HepG2 (cell line): ENCODE results near the gene SRSF2. TPM values are rescaled to one million over a fixed set of nuclear protein-coding genes. Genes with fewer than 3 reads are reported as not detected.

Experiments
- AGO1 ChIP-seq: fragments of 200-400 bp; formaldehyde crosslinking; IDR thresholded peaks from 2 replicates; pipeline ENCODE4 v1.6.1; 2017; ENCODE audit warnings: mild to moderate bottlenecking, low read depth, low read length, moderate library complexity; ENCODE audit not compliant: poor library complexity, severe bottlenecking
- HHEX ChIP-seq: IDR thresholded peaks from 2 replicates; pipeline ENCODE4 v1.6.1; 2016; ENCODE audit warnings: control low read depth
- HNF4G ChIP-seq, 2 experiments: sonication (generic) in 1 of 2; formaldehyde crosslinking in 1 of 2; IDR thresholded peaks; 2 replicates each; pipeline versions ENCODE4 v1.4.0 to v1.6.1; 2011 to 2020; ENCODE audit warnings: borderline replicate concordance in 2 of 2, low read depth in 2 of 2, mild to moderate bottlenecking in 2 of 2, low read length in 1 of 2, missing genetic modification reagents in 1 of 2, moderate library complexity in 1 of 2
- JUNB ChIP-seq: sonication (generic); formaldehyde crosslinking; IDR thresholded peaks from 2 replicates; pipeline ENCODE4 v1.8.0; 2022; ENCODE audit warnings: missing genetic modification reagents, mild to moderate bottlenecking, borderline replicate concordance
- KAT7 ChIP-seq: IDR thresholded peaks from 2 replicates; pipeline ENCODE4 v1.6.1; 2018; ENCODE audit warnings: borderline replicate concordance, missing compliant biosample characterization
- KLF13 ChIP-seq: sonication (generic); formaldehyde crosslinking; IDR thresholded peaks from 2 replicates; pipeline ENCODE4 v1.4.0; 2020; ENCODE audit warnings: mild to moderate bottlenecking, missing genetic modification reagents
- MTF2 ChIP-seq: sonication (generic); formaldehyde crosslinking; IDR thresholded peaks from 2 replicates; pipeline ENCODE4 v1.5.0; 2020; ENCODE audit warnings: missing genetic modification reagents, borderline replicate concordance
- MXD4 ChIP-seq: IDR thresholded peaks from 2 replicates; pipeline ENCODE4 v1.6.1; 2016; ENCODE audit warnings: mild to moderate bottlenecking, missing biosample characterization, missing genetic modification reagents
- NFIC ChIP-seq: IDR thresholded peaks from 2 replicates; pipeline ENCODE4 v1.6.1; 2012; ENCODE audit warnings: mild to moderate bottlenecking, low read length, inconsistent platforms
- NFYB ChIP-seq: sonication (generic); formaldehyde crosslinking; IDR thresholded peaks from 2 replicates; pipeline ENCODE4 v1.4.0; 2020; ENCODE audit warnings: missing genetic modification reagents
- NRL ChIP-seq: sonication (generic); formaldehyde crosslinking; IDR thresholded peaks from 2 replicates; pipeline ENCODE4 v1.5.0; 2020; ENCODE audit warnings: missing genetic modification reagents, mild to moderate bottlenecking, moderate library complexity, borderline replicate concordance
- PPARG ChIP-seq: conservative IDR thresholded peaks from 2 replicates; pipeline ENCODE4 v1.6.1; 2016; ENCODE audit warnings: missing biosample characterization, missing genetic modification reagents
- REPIN1 ChIP-seq: sonication (generic); formaldehyde crosslinking; IDR thresholded peaks from 2 replicates; pipeline ENCODE4 v1.8.0; 2022; ENCODE audit warnings: missing genetic modification reagents, low read depth, mild to moderate bottlenecking, borderline replicate concordance
- SAFB2 ChIP-seq: sonication (generic); formaldehyde crosslinking; IDR thresholded peaks from 2 replicates; pipeline ENCODE4 v1.5.1; 2020; ENCODE audit warnings: missing genetic modification reagents, low read depth, mild to moderate bottlenecking, borderline replicate concordance
- SPEN ChIP-seq: sonication (generic); formaldehyde crosslinking; IDR thresholded peaks from 2 replicates; pipeline ENCODE4 v1.5.1; 2020; ENCODE audit warnings: low read depth, mild to moderate bottlenecking, missing genetic modification reagents
- XBP1 ChIP-seq: sonication (generic); formaldehyde crosslinking; IDR thresholded peaks from 2 replicates; pipeline ENCODE4 v1.5.0; 2020; ENCODE audit warnings: missing genetic modification reagents
- ZFX ChIP-seq: sonication (generic); formaldehyde crosslinking; IDR thresholded peaks from 2 replicates; pipeline ENCODE4 v1.4.0; 2020; ENCODE audit warnings: mild to moderate bottlenecking, low read depth, missing genetic modification reagents, moderate library complexity
- ZNF382 ChIP-seq: sonication (generic); formaldehyde crosslinking; IDR thresholded peaks from 2 replicates; pipeline ENCODE4 v1.5.0; 2020; ENCODE audit warnings: missing genetic modification reagents, mild to moderate bottlenecking, borderline replicate concordance
- ZNF431 ChIP-seq: sonication (generic); formaldehyde crosslinking; IDR thresholded peaks from 2 replicates; pipeline ENCODE4 v1.9.0; 2022; ENCODE audit warnings: missing genetic modification reagents, low read depth, mild to moderate bottlenecking, borderline replicate concordance
- ZNF446 ChIP-seq: sonication (generic); formaldehyde crosslinking; IDR thresholded peaks from 2 replicates; pipeline ENCODE4 v1.5.0; 2020; ENCODE audit warnings: mild to moderate bottlenecking, missing genetic modification reagents
- ZNF557 ChIP-seq: sonication (generic); formaldehyde crosslinking; IDR thresholded peaks from 2 replicates; pipeline ENCODE4 v1.4.0; 2020; ENCODE audit warnings: missing genetic modification reagents
- ZNF564 ChIP-seq: sonication (generic); formaldehyde crosslinking; IDR thresholded peaks from 2 replicates; pipeline ENCODE4 v1.8.1; 2023; ENCODE audit warnings: mild to moderate bottlenecking, missing genetic modification reagents
- ZNF569 ChIP-seq: sonication (generic); formaldehyde crosslinking; IDR thresholded peaks from 2 replicates; pipeline ENCODE4 v1.5.0; 2020; ENCODE audit warnings: mild to moderate bottlenecking, missing genetic modification reagents, moderate library complexity, borderline replicate concordance
- ZNF713 ChIP-seq: sonication (generic); formaldehyde crosslinking; IDR thresholded peaks from 2 replicates; pipeline ENCODE4 v1.4.0; 2020; ENCODE audit warnings: mild to moderate bottlenecking, missing genetic modification reagents
- ZNF747 ChIP-seq: sonication (generic); formaldehyde crosslinking; IDR thresholded peaks from 2 replicates; pipeline ENCODE4 v1.8.1; 2023; ENCODE audit warnings: missing genetic modification reagents, mild to moderate bottlenecking, borderline replicate concordance
- polyA plus RNA-seq, 8 experiments: library from polyadenylated mRNA; depleted of rRNA in 3 of 8; stranded (reverse) in 7 of 8; unstranded in 1 of 8; fragments of >200 nt; fragmentation: Illumina TruSeq in 4 of 8; extraction: Trizol in 4 of 8; gene quantifications; 2 replicates each; pipeline versions ENCODE4 v1.2.1 to v1.2.3, GENCODE V29; 2011 to 2016; ENCODE audit warnings: low read depth in 4 of 8, missing spikeins in 1 of 8, mixed read lengths in 1 of 8; ENCODE audit not compliant: insufficient read depth in 1 of 8
- total RNA-seq, 5 experiments: library from RNA; depleted of rRNA; stranded (reverse); fragments of >200 nt; fragmentation: Illumina TruSeq; extraction: Trizol; gene quantifications; 2 replicates each; pipeline ENCODE4 v1.2.3, GENCODE V29; 2016; ENCODE audit warnings: low read depth in 1 of 5
- TF ChIP-seq, protein P1 (sequence below): sonication (generic); formaldehyde crosslinking; IDR thresholded peaks from 2 replicates; pipeline ENCODE4 v1.8.1; 2022; ENCODE audit warnings: mild to moderate bottlenecking, missing genetic modification reagents
- TF ChIP-seq, protein P2 (sequence below): sonication (generic); formaldehyde crosslinking; IDR thresholded peaks from 2 replicates; pipeline ENCODE4 v1.8.1; 2023; ENCODE audit warnings: mild to moderate bottlenecking, inconsistent platforms, moderate library complexity, missing genetic modification reagents, borderline replicate concordance
- TF ChIP-seq, protein P3 (sequence below): sonication (generic); formaldehyde crosslinking; IDR thresholded peaks from 2 replicates; pipeline ENCODE4 v1.8.1; 2023; ENCODE audit warnings: mild to moderate bottlenecking, missing genetic modification reagents

Gene SRSF2
- total and polyA plus RNA-seq, 2 of the 13 experiments (the other 11 are each of a cell fraction or from before 2014, with no cell fraction given): 306 to 319 TPM

DNA sequence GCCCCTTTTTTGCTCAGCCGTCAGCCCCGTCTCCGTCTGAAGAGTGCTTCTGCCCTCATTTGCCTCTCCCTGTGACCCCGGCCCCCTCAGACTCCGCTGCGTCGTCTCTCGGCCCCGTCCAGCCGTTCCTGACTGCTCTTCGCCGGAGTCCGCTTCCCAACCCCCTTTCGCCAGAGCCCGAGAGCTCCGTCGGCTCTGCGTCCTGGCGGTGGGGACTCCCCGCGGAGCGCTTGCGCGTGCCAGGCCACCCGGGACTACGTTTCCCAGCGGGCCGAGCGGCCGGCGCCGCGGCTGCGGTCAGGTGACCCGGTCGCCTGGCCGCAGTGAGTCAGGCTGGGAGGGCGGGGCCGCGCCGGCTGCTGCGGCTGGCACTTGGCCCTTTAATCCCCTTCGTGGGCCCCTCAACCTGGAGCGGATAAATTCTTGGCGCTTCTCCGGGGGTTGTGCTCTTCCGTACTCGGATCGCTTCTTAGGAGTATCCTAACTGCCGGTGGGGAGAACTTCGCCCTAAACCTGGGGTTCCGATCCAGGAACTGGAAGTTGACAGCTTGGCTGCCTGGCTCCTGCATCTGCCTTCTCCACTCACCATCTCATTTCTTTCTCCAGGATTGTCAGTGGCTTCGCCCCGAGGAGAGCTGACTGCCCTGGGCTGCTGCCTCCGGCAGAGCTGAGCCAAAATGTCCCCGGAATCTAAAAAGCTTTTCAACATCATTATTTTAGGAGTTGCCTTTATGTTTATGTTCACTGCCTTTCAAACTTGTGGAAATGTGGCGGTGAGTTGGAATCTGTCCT lies 741 bp upstream of the SRSF2 start, which contains the start of gene MFSD11 (continued):
- TF ChIP-seq ZNF431 (no peak), REPIN1 (CRISPR knock-in tag) (no peak), KLF13 (CRISPR knock-in tag) (no peak), JUNB (CRISPR knock-in tag) (no peak; the same call in 1 of the 2 replicates), NFIC (no peak), XBP1 (CRISPR knock-in tag) (no peak), AGO1 (peak; percentile 80), KAT7 (CRISPR knock-in tag) (no peak; the same call in 1 of the 2 replicates), ZFX (peak; percentile 51; the same call in 1 of the 2 replicates), HHEX (CRISPR knock-in tag) (no peak), ZNF382 (CRISPR knock-in tag) (no peak), NFYB (CRISPR knock-in tag) (no peak), ZNF446 (CRISPR knock-in tag) (peak; percentile 83; the same call in 1 of the 2 replicates), MXD4 (CRISPR knock-in tag) (peak; percentile 77; the same call in 1 of the 2 replicates), PPARG (peak; percentile 58), ZNF747 (no peak; the same call in 1 of the 2 replicates), SAFB2 (no peak), MTF2 (no peak), HNF4G (IDR thresholded peaks at IDR 0.05; ENCODE audit: borderline replicate concordance, low read depth, low read length) (no peak), HNF4G (CRISPR knock-in tag; IDR thresholded peaks at IDR 0.05; ENCODE audit: borderline replicate concordance, low read depth) (peak; percentile 65; the same call in 1 of the 2 replicates), ZNF713 (CRISPR knock-in tag) (no peak), NRL (no peak), ZNF557 (CRISPR knock-in tag) (no peak), ZNF564 (CRISPR knock-in tag) (no peak), SPEN (CRISPR knock-in tag) (peak; percentile 46), ZNF569 (CRISPR knock-in tag) (no peak)
- TF ChIP-seq, protein P1, sequence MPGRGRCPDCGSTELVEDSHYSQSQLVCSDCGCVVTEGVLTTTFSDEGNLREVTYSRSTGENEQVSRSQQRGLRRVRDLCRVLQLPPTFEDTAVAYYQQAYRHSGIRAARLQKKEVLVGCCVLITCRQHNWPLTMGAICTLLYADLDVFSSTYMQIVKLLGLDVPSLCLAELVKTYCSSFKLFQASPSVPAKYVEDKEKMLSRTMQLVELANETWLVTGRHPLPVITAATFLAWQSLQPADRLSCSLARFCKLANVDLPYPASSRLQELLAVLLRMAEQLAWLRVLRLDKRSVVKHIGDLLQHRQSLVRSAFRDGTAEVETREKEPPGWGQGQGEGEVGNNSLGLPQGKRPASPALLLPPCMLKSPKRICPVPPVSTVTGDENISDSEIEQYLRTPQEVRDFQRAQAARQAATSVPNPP (CRISPR knock-in tag): no peak
- TF ChIP-seq, protein P2, sequence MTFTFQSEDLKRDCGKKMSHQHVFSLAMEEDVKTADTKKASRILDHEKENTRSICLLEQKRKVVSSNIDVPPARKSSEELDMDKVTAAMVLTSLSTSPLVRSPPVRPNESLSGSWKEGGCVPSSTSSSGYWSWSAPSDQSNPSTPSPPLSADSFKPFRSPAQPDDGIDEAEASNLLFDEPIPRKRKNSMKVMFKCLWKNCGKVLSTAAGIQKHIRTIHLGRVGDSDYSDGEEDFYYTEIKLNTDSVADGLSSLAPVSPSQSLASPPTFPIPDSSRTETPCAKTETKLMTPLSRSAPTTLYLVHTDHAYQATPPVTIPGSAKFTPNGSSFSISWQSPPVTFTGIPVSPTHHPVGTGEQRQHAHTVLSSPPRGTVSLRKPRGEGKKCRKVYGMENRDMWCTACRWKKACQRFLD: no peak; the same call in 1 of the 2 replicates
- TF ChIP-seq, protein P3, sequence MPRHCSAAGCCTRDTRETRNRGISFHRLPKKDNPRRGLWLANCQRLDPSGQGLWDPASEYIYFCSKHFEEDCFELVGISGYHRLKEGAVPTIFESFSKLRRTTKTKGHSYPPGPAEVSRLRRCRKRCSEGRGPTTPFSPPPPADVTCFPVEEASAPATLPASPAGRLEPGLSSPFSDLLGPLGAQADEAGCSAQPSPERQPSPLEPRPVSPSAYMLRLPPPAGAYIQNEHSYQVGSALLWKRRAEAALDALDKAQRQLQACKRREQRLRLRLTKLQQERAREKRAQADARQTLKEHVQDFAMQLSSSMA: peak; percentile 74
